Astrocyte of the spinal cord (primary cell): Measurements from ENCODE around the gene PTGER3.

Source experiments
- DNase-seq: peaks from one replicate; pipeline ENCODE4 v3.0.0; 2011; ENCODE audit warnings: low read depth, low spot score
- H3K4me3 ChIP-seq: 2 replicates; pipeline ENCODE4 v1.5.1; 2011; ENCODE audit warnings: low read depth, mild to moderate bottlenecking, low read length, moderate library complexity
- in situ Hi-C: cut with HindIII; loops from 2 replicates; pipeline ENCODE4 v1.10.0; 2017; ENCODE audit warnings: low sequenced_read_pairs
- TF ChIP-seq, protein P1 (sequence below): IDR thresholded peaks from 2 replicates; pipeline ENCODE4 v1.5.1; 2012; ENCODE audit warnings: low read depth, mild to moderate bottlenecking, low read length, inconsistent platforms

PTGER3 gene

DNA sequence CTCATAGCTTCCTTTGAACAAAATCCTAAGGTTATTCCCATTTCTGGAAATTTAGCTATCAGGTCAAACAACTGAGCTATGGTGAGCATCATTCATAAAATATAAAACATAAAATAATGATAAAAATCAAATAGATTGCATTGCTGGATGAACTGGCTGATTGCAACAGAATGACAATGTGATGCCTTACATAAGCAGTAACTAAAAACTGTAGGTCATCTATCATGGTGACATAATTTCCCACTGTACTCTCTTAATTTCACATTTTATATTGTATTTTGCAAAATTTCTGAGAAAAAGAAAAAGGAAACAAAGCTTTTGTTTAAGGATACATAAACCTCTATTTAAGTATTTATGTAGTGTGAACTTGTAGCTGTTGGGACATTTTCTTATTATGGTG lies 4.6 kb downstream of the PTGER3 start:
- in situ Hi-C loops = no loop called here
- no peak for DNase-seq
- no peak overlapping the region for H3K4me3 ChIP-seq
- TF ChIP-seq, protein P1, sequence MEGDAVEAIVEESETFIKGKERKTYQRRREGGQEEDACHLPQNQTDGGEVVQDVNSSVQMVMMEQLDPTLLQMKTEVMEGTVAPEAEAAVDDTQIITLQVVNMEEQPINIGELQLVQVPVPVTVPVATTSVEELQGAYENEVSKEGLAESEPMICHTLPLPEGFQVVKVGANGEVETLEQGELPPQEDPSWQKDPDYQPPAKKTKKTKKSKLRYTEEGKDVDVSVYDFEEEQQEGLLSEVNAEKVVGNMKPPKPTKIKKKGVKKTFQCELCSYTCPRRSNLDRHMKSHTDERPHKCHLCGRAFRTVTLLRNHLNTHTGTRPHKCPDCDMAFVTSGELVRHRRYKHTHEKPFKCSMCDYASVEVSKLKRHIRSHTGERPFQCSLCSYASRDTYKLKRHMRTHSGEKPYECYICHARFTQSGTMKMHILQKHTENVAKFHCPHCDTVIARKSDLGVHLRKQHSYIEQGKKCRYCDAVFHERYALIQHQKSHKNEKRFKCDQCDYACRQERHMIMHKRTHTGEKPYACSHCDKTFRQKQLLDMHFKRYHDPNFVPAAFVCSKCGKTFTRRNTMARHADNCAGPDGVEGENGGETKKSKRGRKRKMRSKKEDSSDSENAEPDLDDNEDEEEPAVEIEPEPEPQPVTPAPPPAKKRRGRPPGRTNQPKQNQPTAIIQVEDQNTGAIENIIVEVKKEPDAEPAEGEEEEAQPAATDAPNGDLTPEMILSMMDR = no peak

DNA sequence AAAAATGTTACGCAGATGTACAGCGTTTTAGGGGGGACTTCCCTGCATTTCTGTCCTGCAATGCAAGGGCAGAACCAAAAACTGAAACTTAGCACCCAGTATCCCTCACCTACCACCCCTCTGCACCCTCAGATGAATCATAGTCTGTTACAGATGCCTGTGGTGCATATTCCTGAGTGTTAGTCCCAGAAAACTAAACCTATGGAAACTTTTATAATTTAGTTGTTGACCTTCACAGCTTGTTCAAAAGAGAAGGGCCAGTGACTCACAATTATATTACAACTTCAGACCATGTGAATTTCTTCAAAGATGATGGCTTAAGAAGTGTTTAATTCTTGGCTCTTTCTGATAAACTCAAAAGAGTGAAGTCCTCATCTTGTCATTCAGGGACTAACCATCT lies 5.8 kb downstream of the PTGER3 start:
- TF ChIP-seq, protein P1 = no peak
- in situ Hi-C loops = no loop called here
- peak; percentile 22 for DNase-seq
- H3K4me3 ChIP-seq = no peak overlapping the region

- TF ChIP-seq, protein P1 = no peak
- in situ Hi-C loops = no loop called here
- no peak overlapping the region for H3K4me3 ChIP-seq
- DNase-seq = no peak
Observed at GRCh38 chr1:71039661-71040262, 7.9 kb downstream of the PTGER3 start.

DNA sequence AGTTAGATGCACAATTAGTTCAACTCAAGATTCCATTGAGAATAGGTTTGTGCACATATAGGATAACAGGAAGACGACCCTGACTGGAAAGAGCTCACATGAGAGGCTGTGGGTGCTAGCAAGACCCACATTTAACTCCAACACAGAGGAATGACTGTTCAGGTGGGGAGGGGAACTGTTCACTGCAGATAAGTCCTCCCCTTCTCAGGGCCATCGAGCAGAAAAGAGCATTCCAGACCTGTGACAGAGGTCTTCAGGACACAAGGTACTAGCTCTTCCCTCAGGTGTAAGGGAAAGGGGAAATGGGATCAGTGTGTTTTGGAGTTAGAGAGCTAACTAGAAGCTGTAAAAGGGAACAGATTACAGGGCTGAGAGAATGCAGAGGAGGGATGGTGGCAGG lies 8.7 kb downstream of the PTGER3 start:
- H3K4me3 ChIP-seq = no peak overlapping the region
- TF ChIP-seq, protein P1 = no peak
- in situ Hi-C loops = no loop called here
- no peak for DNase-seq

- in situ Hi-C loops = no loop called here
- H3K4me3 ChIP-seq = no peak overlapping the region
- TF ChIP-seq, protein P1 = no peak
- DNase-seq = no peak
Observed at GRCh38 chr1:71037829-71038620, 9.6 kb downstream of the PTGER3 start.

DNA sequence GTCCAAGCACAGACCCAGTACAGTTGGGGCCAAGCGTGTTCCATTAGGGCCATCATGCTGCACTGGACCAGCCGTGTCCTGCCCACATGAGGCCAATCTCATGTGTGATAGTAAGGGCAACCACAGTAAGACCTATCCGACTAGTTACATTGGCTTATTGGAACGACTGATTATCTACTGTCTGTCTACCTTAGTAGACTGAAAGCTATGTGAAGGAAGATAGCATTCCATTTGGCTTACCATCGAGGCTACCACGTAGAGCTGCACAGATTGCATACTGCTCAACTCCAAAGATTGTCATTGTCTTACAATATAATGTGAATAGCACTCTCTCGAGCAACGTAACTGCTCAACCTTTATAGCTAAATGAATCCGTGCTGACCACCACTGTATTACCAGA lies 10.6 kb downstream of the PTGER3 start:
- H3K4me3 ChIP-seq = no peak overlapping the region
- DNase-seq = no peak
- TF ChIP-seq, protein P1 = no peak
- in situ Hi-C loops = no loop called here
